Measurements from ENCODE around the gene CDX1. TPM values are rescaled to one million over a fixed set of nuclear protein-coding genes. Genes with fewer than 3 reads are reported as not detected.

CDX1 gene
- total RNA-seq, 1 donor from 2014 or later, result not detected

- H3K4me3 Mint-ChIP-seq, result no peak overlapping the region
- no peaks in the 10 kb centered on the region for H3K36me3 Mint-ChIP-seq (ENCODE audit: low read depth)
- no peak for DNase-seq
- H3K27ac Mint-ChIP-seq, result no peak overlapping the region
- peaks cover 32% of the 10 kb centered on the region for H3K4me1 Mint-ChIP-seq
- no peaks in the 10 kb centered on the region for H3K27me3 Mint-ChIP-seq
- intact Hi-C loops (cut with micrococcal nuclease), result no loop called here
- H3K9me3 Mint-ChIP-seq, result no peaks in the 10 kb centered on the region
Observed at GRCh38 chr5:150146862-150147601, 19.5 kb upstream of the CDX1 start.

GRCh38 chr5:150147670-150148069, 18.9 kb upstream of the CDX1 start:
- Mint-ChIP-seq H3K9me3 (no peaks in the 10 kb centered on the region), H3K36me3 (ENCODE audit: low read depth) (no peaks in the 10 kb centered on the region), H3K4me1 (peaks cover 32% of the 10 kb centered on the region), H3K27me3 (no peaks in the 10 kb centered on the region), H3K4me3 (no peak overlapping the region), H3K27ac (no peak overlapping the region)
- intact Hi-C loops (cut with micrococcal nuclease), result no loop called here
- no peak for DNase-seq

- Mint-ChIP-seq H3K4me1 (peaks cover 28% of the 10 kb centered on the region), H3K36me3 (ENCODE audit: low read depth) (no peaks in the 10 kb centered on the region), H3K27ac (peak overlapping the region; percentile 68), H3K9me3 (no peaks in the 10 kb centered on the region), H3K27me3 (no peaks in the 10 kb centered on the region), H3K4me3 (peak overlapping the region; percentile 34)
- DNase-seq, result no peak
- intact Hi-C loops (cut with micrococcal nuclease), result no loop called here
Observed at GRCh38 chr5:150148117-150148927, 18.3 kb upstream of the CDX1 start.

- intact Hi-C loops (cut with micrococcal nuclease), result no loop called here
- H3K4me1 Mint-ChIP-seq, result peaks cover 28% of the 10 kb centered on the region
- H3K27ac Mint-ChIP-seq, result peak overlapping the region; percentile 82
Observed at GRCh38 chr5:150149618-150150017, 17.0 kb upstream of the CDX1 start.

GRCh38 chr5:150152636-150153462, 13.7 kb upstream of the CDX1 start:
- Mint-ChIP-seq H3K4me3 (no peak overlapping the region), H3K27me3 (peaks cover 31% of the 10 kb centered on the region), H3K4me1 (peaks cover 30% of the 10 kb centered on the region), H3K9me3 (no peaks in the 10 kb centered on the region), H3K36me3 (ENCODE audit: low read depth) (peaks cover 1% of the 10 kb centered on the region), H3K27ac (no peak overlapping the region)
- no peak for DNase-seq
- intact Hi-C loops (cut with micrococcal nuclease), result no loop called here

More at GRCh38 chr5:150149618-150150017, 17.0 kb upstream of the CDX1 start:
- Mint-ChIP-seq H3K27me3 (peaks cover 7% of the 10 kb centered on the region), H3K4me3 (peak overlapping the region; percentile 42), H3K9me3 (no peaks in the 10 kb centered on the region), H3K36me3 (ENCODE audit: low read depth) (no peaks in the 10 kb centered on the region)
- peak; percentile 80 for DNase-seq

GRCh38 chr5:150153483-150153882, 13.1 kb upstream of the CDX1 start:
- no peak overlapping the region for H3K27ac Mint-ChIP-seq
- H3K36me3 Mint-ChIP-seq (ENCODE audit: low read depth), result peaks cover 1% of the 10 kb centered on the region
- H3K27me3 Mint-ChIP-seq, result peaks cover 31% of the 10 kb centered on the region
- H3K4me3 Mint-ChIP-seq, result no peak overlapping the region
- intact Hi-C loops (cut with micrococcal nuclease), result no loop called here
- H3K4me1 Mint-ChIP-seq, result peaks cover 28% of the 10 kb centered on the region
- no peak for DNase-seq
- no peaks in the 10 kb centered on the region for H3K9me3 Mint-ChIP-seq

- DNase-seq, result peak; percentile 65
Observed at GRCh38 chr5:150153957-150154617, 12.5 kb upstream of the CDX1 start.

GRCh38 chr5:150154618-150155128, 11.9 kb upstream of the CDX1 start:
- peak overlapping the region; percentile 65 for H3K4me3 Mint-ChIP-seq
- intact Hi-C loops (cut with micrococcal nuclease), result no loop called here
- H3K9me3 Mint-ChIP-seq, result no peaks in the 10 kb centered on the region
- no peak for DNase-seq
- no peak overlapping the region for H3K27ac Mint-ChIP-seq
- peaks cover 31% of the 10 kb centered on the region for H3K27me3 Mint-ChIP-seq
- H3K4me1 Mint-ChIP-seq, result peaks cover 17% of the 10 kb centered on the region
- H3K36me3 Mint-ChIP-seq (ENCODE audit: low read depth), result peaks cover 1% of the 10 kb centered on the region

More at GRCh38 chr5:150153957-150154617, 12.5 kb upstream of the CDX1 start:
- Mint-ChIP-seq H3K27ac (no peak overlapping the region), H3K27me3 (peaks cover 31% of the 10 kb centered on the region), H3K4me1 (peaks cover 23% of the 10 kb centered on the region), H3K36me3 (ENCODE audit: low read depth) (peaks cover 1% of the 10 kb centered on the region), H3K9me3 (no peaks in the 10 kb centered on the region), H3K4me3 (peak overlapping the region; percentile 65)
- intact Hi-C loops (cut with micrococcal nuclease), result no loop called here

- intact Hi-C loops (cut with micrococcal nuclease), result no loop called here
- H3K27ac Mint-ChIP-seq, result peak within 1 kb of the TSS; percentile 61
- peaks cover 11% of the 10 kb centered on the region for H3K4me1 Mint-ChIP-seq
- peak; percentile 73 for DNase-seq
- H3K36me3 Mint-ChIP-seq (ENCODE audit: low read depth), result peaks cover 1% of the 10 kb centered on the region
- peak within 1 kb of the TSS; percentile 80 for H3K4me3 Mint-ChIP-seq
- no peaks in the 10 kb centered on the region for H3K9me3 Mint-ChIP-seq
- H3K27me3 Mint-ChIP-seq, result peaks cover 31% of the 10 kb centered on the region
Observed at GRCh38 chr5:150155258-150156026, 11.1 kb upstream of the CDX1 start, which contains the start of gene PDGFRB. Gene PDGFRB (minus strand): TSS chr5:150155845. CDS start chr5:150137047, 18,798 bp downstream.

- intact Hi-C loops (cut with micrococcal nuclease), result no loop called here
- H3K27ac Mint-ChIP-seq, result peak overlapping the region; percentile 61
- peak overlapping the region; percentile 80 for H3K4me3 Mint-ChIP-seq
Observed at GRCh38 chr5:150156027-150156368, 10.6 kb upstream of the CDX1 start.

GRCh38 chr5:150156540-150156939, 10.0 kb upstream of the CDX1 start:
- peaks cover 31% of the 10 kb centered on the region for H3K27me3 Mint-ChIP-seq
- H3K9me3 Mint-ChIP-seq, result no peaks in the 10 kb centered on the region
- no peak overlapping the region for H3K27ac Mint-ChIP-seq
- intact Hi-C loops (cut with micrococcal nuclease), result no loop called here
- peaks cover 13% of the 10 kb centered on the region for H3K4me1 Mint-ChIP-seq
- no peak for DNase-seq
- peaks cover 1% of the 10 kb centered on the region for H3K36me3 Mint-ChIP-seq (ENCODE audit: low read depth)
- H3K4me3 Mint-ChIP-seq, result no peak overlapping the region

More at GRCh38 chr5:150156027-150156368, 10.6 kb upstream of the CDX1 start:
- no peak for DNase-seq
- Mint-ChIP-seq H3K36me3 (ENCODE audit: low read depth) (peaks cover 1% of the 10 kb centered on the region), H3K27me3 (peaks cover 31% of the 10 kb centered on the region), H3K9me3 (no peaks in the 10 kb centered on the region), H3K4me1 (peaks cover 13% of the 10 kb centered on the region)

- DNase-seq, result no peak
- peaks cover 31% of the 10 kb centered on the region for H3K27me3 Mint-ChIP-seq
Observed at GRCh38 chr5:150157168-150157567, 9.4 kb upstream of the CDX1 start.

More at GRCh38 chr5:150157168-150157567, 9.4 kb upstream of the CDX1 start:
- Mint-ChIP-seq H3K4me3 (no peak overlapping the region), H3K27ac (no peak overlapping the region), H3K9me3 (no peaks in the 10 kb centered on the region), H3K4me1 (peaks cover 15% of the 10 kb centered on the region), H3K36me3 (ENCODE audit: low read depth) (peaks cover 1% of the 10 kb centered on the region)
- intact Hi-C loops (cut with micrococcal nuclease), result no loop called here

Data from activated CD4-positive, alpha-beta T cell treated with anti-CD3 and anti-CD28 coated beads, Interleukin-2, amount 10 ng/mL, durations not matched to agents 24 days and 14 days (primary cell).